Measurements from ENCODE around the gene GSTM4. TPM values are rescaled to one million over a fixed set of nuclear protein-coding genes. Genes with fewer than 3 reads are reported as not detected.
"Not testable (repeated sequence)": the region's sequence is repeated elsewhere in the genome, so short reads cannot be mapped to it uniquely, and the experiment has no call there.

The GSTM4 gene
- total and polyA plus RNA-seq, 5 donors from 2014 or later, result 2.2 to 31.4 (median 14.4) TPM

DNA sequence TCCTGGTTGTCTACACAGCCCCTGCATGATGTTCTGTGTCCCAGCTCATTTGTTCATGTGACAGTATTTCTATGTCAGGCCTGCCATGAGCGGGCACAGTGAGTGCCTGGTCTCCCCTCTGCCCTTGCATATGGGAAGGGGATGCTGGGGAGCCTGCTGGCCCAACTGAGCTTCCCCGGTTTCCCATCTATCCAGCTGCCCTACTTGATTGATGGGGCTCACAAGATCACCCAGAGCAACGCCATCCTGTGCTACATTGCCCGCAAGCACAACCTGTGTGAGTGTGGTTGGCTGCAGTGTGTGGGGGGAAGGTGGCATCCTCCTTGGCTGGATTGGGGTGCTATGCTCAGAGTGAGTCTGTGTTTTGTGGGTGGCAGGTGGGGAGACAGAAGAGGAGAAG lies 1.5 kb downstream of the GSTM4 start:
- Mint-ChIP-seq H3K27me3 (peaks cover 8% of the 10 kb centered on the region), H3K27ac (peak overlapping the region in 1 of 3 donors; percentile 1), H3K36me3 (no peaks in the 10 kb centered on the region)

DNA sequence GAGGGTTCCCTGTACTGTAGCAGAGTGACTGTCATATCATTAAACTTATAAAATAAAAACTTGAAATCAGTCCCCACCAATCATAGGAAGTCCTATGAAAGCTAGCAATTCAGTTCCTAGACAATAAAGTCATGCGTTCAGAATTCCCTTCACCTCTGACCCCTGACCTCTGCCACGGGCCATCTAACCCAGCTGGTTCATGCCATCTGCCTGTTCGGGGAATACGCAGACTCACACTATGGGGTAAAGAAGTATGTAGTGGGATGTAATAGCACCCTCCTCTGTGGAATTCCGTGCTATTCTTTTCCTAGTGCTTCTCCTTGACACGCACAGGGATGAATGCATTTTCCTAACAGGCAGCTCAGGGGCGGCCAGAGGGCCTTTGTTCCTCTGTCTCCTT lies 2.1 kb downstream of the GSTM4 start:
- peaks cover 6% of the 10 kb centered on the region for H3K27me3 Mint-ChIP-seq
- peak overlapping the region; percentile 56 to 89 (median 80) for H3K4me3 Mint-ChIP-seq
- no peak overlapping the region for H3K27ac ChIP-seq (ENCODE audit: insufficient read depth, low read length, poor library complexity, severe bottlenecking)
- DNase-seq (no peak), ATAC-seq (ENCODE audit: low read depth in 2 of 2) (no peak)
- H3K4me1 ChIP-seq (ENCODE audit: control insufficient read depth, insufficient read depth, low read length, poor library complexity, severe bottlenecking), result peaks cover 13% of the 10 kb centered on the region
- H3K27ac Mint-ChIP-seq, result peak overlapping the region in 1 of 3 donors; percentile 1
- H3K27me3 ChIP-seq (ENCODE audit: control insufficient read depth, insufficient read depth, low read length), result no peaks in the 10 kb centered on the region
- no peaks in the 10 kb centered on the region for H3K36me3 ChIP-seq (ENCODE audit: control insufficient read depth, insufficient read depth, low read length)
- H3K4me1 Mint-ChIP-seq, result peaks cover 0 to 17% (median 9%) of the 10 kb centered on the region in 4 donors
- peaks cover 0 to 1% (median 0%) of the 10 kb centered on the region in 7 donors for H3K9me3 Mint-ChIP-seq
- no peaks in the 10 kb centered on the region for H3K9me3 ChIP-seq (ENCODE audit: control insufficient read depth in 2 of 2, low read length in 2 of 2)
- H3K4me3 ChIP-seq (ENCODE audit: low read depth, low read length), result no peak overlapping the region
- H3K36me3 Mint-ChIP-seq, result no peaks in the 10 kb centered on the region

More for the DNA sequence above, 1.5 kb downstream of the GSTM4 start:
- peaks cover 3% of the 10 kb centered on the region for H3K27me3 ChIP-seq (ENCODE audit: control insufficient read depth, insufficient read depth, low read length)
- no peaks in the 10 kb centered on the region for H3K9me3 ChIP-seq (ENCODE audit: control insufficient read depth in 2 of 2, low read length in 2 of 2)
- H3K27ac ChIP-seq (ENCODE audit: insufficient read depth, low read length, poor library complexity, severe bottlenecking), result no peak overlapping the region
- Mint-ChIP-seq H3K4me1 (peaks cover 0 to 17% (median 10%) of the 10 kb centered on the region in 4 donors), H3K9me3 (peaks cover 0 to 1% (median 0%) of the 10 kb centered on the region in 7 donors), H3K4me3 (peak overlapping the region; percentile 56 to 98 (median 84))
- no peak for DNase-seq
- no peaks in the 10 kb centered on the region for H3K36me3 ChIP-seq (ENCODE audit: control insufficient read depth, insufficient read depth, low read length)
- no peak for ATAC-seq (ENCODE audit: low read depth in 2 of 2)
- peaks cover 13% of the 10 kb centered on the region for H3K4me1 ChIP-seq (ENCODE audit: control insufficient read depth, insufficient read depth, low read length, poor library complexity, severe bottlenecking)
- no peak overlapping the region for H3K4me3 ChIP-seq (ENCODE audit: low read depth, low read length)

DNA sequence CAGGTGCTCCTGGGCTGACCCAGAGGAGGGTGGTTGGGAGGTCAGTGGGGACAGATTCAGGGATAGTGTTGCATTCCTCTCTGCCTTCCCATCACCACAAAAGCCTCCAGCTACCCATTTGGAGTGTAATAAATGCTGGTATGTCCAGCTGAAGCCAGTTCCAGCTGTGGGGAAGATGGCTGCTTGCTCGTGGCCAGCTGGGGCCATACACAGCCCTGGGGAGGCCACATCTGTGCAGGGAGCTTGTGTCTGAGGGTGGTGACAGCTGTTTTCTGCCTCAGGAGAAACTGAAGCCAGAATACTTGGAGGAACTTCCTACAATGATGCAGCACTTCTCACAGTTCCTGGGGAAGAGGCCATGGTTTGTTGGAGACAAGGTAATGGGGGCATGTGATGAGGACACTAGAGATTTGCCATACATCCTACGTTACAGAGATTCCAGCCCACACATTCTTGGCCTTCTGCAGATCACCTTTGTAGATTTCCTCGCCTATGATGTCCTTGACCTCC lies 2.7 kb downstream of the GSTM4 start:
- ATAC-seq (ENCODE audit: low read depth in 2 of 2), result no peak
- Mint-ChIP-seq H3K9me3 (peaks cover 0 to 1% (median 0%) of the 10 kb centered on the region in 7 donors), H3K4me3 (peak overlapping the region in 1 of 4 donors; percentile 79), H3K36me3 (no peaks in the 10 kb centered on the region), H3K4me1 (peaks cover 0 to 17% (median 8%) of the 10 kb centered on the region in 4 donors), H3K27me3 (peaks cover under 1% of the 10 kb centered on the region), H3K27ac (no peak overlapping the region)
- Histone ChIP-seq H3K4me3 (ENCODE audit: low read depth, low read length) (no peak overlapping the region), H3K36me3 (ENCODE audit: control insufficient read depth, insufficient read depth, low read length) (no peaks in the 10 kb centered on the region), H3K27ac (ENCODE audit: insufficient read depth, low read length, poor library complexity, severe bottlenecking) (no peak overlapping the region), H3K9me3 (ENCODE audit: control insufficient read depth in 2 of 2, low read length in 2 of 2) (no peaks in the 10 kb centered on the region), H3K4me1 (ENCODE audit: control insufficient read depth, insufficient read depth, low read length, poor library complexity, severe bottlenecking) (peaks cover 13% of the 10 kb centered on the region), H3K27me3 (ENCODE audit: control insufficient read depth, insufficient read depth, low read length) (no peaks in the 10 kb centered on the region)
- DNase-seq, result no peak

DNA sequence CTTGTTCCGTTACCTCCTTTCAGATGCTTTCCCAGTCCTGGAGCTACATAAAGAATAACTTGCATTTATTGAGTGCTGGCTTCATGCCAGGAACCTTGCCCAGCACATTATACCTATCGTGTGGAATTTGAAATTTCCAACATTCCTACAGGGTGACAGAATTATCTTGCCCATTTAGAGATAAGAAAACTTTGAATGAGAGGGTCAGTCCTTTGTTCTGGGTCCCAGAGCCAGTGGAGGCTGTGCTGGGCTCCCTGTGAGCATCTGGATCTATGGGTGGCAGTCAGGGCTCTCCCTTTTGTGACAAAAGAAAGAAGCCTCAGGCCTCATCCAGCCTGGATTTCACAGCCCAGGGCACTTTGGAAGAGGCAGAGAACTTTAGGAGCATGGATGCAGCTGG lies 3.2 kb downstream of the GSTM4 start:
- Mint-ChIP-seq H3K27ac (no peak overlapping the region), H3K4me3 (peak overlapping the region in 1 of 4 donors; percentile 75), H3K27me3 (no peaks in the 10 kb centered on the region), H3K36me3 (no peaks in the 10 kb centered on the region), H3K4me1 (peaks cover 0 to 17% (median 8%) of the 10 kb centered on the region in 4 donors), H3K9me3 (peaks cover 0 to 1% (median 0%) of the 10 kb centered on the region in 7 donors)
- no peaks in the 10 kb centered on the region for H3K9me3 ChIP-seq (ENCODE audit: control insufficient read depth in 2 of 2, low read length in 2 of 2)
- no peak overlapping the region for H3K4me3 ChIP-seq (ENCODE audit: low read depth, low read length)
- no peak for ATAC-seq (ENCODE audit: low read depth in 2 of 2)
- no peak overlapping the region for H3K27ac ChIP-seq (ENCODE audit: insufficient read depth, low read length, poor library complexity, severe bottlenecking)
- H3K27me3 ChIP-seq (ENCODE audit: control insufficient read depth, insufficient read depth, low read length), result no peaks in the 10 kb centered on the region
- peaks cover 13% of the 10 kb centered on the region for H3K4me1 ChIP-seq (ENCODE audit: control insufficient read depth, insufficient read depth, low read length, poor library complexity, severe bottlenecking)
- no peak for DNase-seq
- H3K36me3 ChIP-seq (ENCODE audit: control insufficient read depth, insufficient read depth, low read length), result no peaks in the 10 kb centered on the region

DNA sequence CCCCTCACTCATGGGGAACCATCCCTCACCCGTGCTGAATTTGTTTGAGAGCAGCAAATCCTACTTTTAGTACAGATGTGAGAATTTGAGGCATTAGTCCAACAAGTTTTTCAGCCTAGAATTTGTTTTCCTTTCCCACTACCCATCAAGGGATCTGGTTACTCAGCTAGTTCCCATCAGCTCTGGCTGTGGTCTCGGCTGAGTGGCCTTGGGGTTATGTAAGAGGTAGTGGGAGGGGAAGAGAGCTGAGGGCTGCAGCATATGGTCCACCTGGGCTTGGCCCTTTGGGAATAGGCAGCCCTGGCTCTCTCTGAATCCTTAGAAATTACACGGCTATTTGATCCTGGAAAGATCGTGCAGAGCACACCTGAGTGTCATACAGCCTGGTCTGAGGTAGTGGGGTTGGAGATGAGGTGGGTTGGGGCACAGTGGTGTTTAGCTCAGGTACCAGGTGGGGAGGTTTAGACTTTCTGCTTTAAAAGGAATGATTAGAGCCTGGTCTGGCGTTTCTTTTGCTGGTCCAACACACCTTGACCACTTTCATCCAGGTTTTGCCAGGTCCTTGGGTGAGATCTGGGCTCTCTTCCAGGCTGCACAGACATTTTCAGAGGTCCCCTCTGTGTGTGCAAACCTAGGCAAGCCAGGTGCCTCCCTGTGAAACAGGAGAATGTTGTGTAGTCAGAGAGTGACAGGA lies 4.2 kb downstream of the GSTM4 start:
- Mint-ChIP-seq H3K36me3 (no peaks in the 10 kb centered on the region), H3K9me3 (peaks cover 0 to 1% (median 0%) of the 10 kb centered on the region in 7 donors), H3K27ac (peak overlapping the region in 1 of 3 donors; percentile 32), H3K4me1 (peaks cover 0 to 14% (median 3%) of the 10 kb centered on the region in 4 donors), H3K27me3 (no peaks in the 10 kb centered on the region), H3K4me3 (no peak overlapping the region)
- Histone ChIP-seq H3K36me3 (ENCODE audit: control insufficient read depth, insufficient read depth, low read length) (no peaks in the 10 kb centered on the region), H3K27ac (ENCODE audit: insufficient read depth, low read length, poor library complexity, severe bottlenecking) (no peak overlapping the region), H3K9me3 (ENCODE audit: control insufficient read depth in 2 of 2, low read length in 2 of 2) (no peaks in the 10 kb centered on the region), H3K4me1 (ENCODE audit: control insufficient read depth, insufficient read depth, low read length, poor library complexity, severe bottlenecking) (peaks cover 12% of the 10 kb centered on the region), H3K4me3 (ENCODE audit: low read depth, low read length) (no peak overlapping the region), H3K27me3 (ENCODE audit: control insufficient read depth, insufficient read depth, low read length) (no peaks in the 10 kb centered on the region)
- ATAC-seq (ENCODE audit: low read depth in 2 of 2) (no peak), DNase-seq (no peak)

DNA sequence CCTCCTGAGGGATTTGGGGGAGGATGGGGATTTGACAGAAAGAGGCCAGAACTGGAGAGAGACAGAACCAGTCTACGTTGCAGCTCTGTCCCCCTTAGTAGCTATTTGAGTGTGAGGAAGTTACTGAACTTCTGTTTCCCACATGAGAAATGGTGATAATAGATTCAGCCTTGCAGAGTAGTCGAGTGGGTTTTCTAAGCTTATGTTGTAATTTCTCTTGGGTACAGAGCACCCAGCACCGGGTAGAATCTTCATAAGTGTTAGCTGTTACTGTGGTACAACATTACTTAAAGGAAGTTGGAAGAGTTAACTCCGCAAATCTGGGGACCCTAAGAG lies 4.8 kb downstream of the GSTM4 start:
- ATAC-seq (ENCODE audit: low read depth in 2 of 2); H3K27ac ChIP-seq (ENCODE audit: insufficient read depth, low read length, poor library complexity, severe bottlenecking); H3K27ac Mint-ChIP-seq; H3K36me3 Mint-ChIP-seq; H3K27me3 Mint-ChIP-seq; H3K4me3 ChIP-seq (ENCODE audit: low read depth, low read length); H3K27me3 ChIP-seq (ENCODE audit: control insufficient read depth, insufficient read depth, low read length); H3K36me3 ChIP-seq (ENCODE audit: control insufficient read depth, insufficient read depth, low read length); H3K4me3 Mint-ChIP-seq; DNase-seq; H3K9me3 ChIP-seq (ENCODE audit: control insufficient read depth in 2 of 2, low read length in 2 of 2); H3K9me3 Mint-ChIP-seq; H3K4me1 ChIP-seq (ENCODE audit: control insufficient read depth, insufficient read depth, low read length, poor library complexity, severe bottlenecking); H3K4me1 Mint-ChIP-seq: not testable (repeated sequence)

DNA sequence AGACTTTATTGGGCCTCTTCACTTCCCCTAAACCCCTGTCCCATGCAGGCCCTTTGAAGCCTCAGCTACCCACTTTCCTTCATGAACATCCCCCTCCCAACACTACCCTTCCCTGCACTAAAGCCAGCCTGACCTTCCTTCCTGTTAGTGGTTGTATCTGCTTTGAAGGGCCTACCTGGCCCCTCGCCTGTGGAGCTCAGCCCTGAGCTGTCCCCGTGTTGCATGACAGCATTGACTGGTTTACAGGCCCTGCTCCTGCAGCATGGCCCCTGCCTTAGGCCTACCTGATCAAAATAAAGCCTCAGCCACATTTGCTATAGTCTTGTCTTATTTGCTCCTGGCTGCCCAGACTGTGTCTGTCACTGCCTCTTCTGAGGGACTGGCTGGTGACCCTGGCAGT lies 5.5 kb downstream of the GSTM4 start:
- ATAC-seq (ENCODE audit: low read depth in 2 of 2) (no peak), DNase-seq (no peak)
- Mint-ChIP-seq H3K4me3 (no peak overlapping the region), H3K36me3 (no peaks in the 10 kb centered on the region), H3K9me3 (peaks cover 0 to 1% (median 0%) of the 10 kb centered on the region in 7 donors), H3K27me3 (no peaks in the 10 kb centered on the region), H3K27ac (peak overlapping the region in 1 of 3 donors; percentile 90), H3K4me1 (peaks cover 0 to 3% (median 0%) of the 10 kb centered on the region in 4 donors)
- H3K4me1 ChIP-seq (ENCODE audit: control insufficient read depth, insufficient read depth, low read length, poor library complexity, severe bottlenecking), result peaks cover 3% of the 10 kb centered on the region
- no peaks in the 10 kb centered on the region for H3K27me3 ChIP-seq (ENCODE audit: control insufficient read depth, insufficient read depth, low read length)
- no peak overlapping the region for H3K4me3 ChIP-seq (ENCODE audit: low read depth, low read length)
- no peak overlapping the region for H3K27ac ChIP-seq (ENCODE audit: insufficient read depth, low read length, poor library complexity, severe bottlenecking)
- H3K36me3 ChIP-seq (ENCODE audit: control insufficient read depth, insufficient read depth, low read length), result no peaks in the 10 kb centered on the region
- no peaks in the 10 kb centered on the region for H3K9me3 ChIP-seq (ENCODE audit: control insufficient read depth in 2 of 2, low read length in 2 of 2)

DNA sequence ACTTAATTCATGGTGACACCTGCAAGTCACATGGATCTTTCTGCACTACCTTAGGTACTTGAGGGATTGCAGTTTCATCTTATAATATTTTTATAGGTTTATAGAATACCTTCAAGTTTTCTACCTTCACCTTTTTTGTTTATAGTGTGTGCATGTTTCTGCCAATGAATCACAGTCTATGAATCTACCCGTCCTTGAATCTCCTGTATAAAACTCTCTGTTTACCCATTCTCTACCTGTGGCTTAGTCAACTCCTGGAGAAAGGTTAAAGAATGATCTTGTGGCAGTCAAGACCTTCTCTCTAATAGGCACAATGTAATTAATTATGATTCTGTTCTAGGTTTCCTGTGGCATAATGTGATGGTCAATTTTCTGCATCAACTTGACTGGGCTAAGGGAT lies 8.8 kb downstream of the GSTM4 start:
- no peaks in the 10 kb centered on the region for H3K27me3 Mint-ChIP-seq
- Histone ChIP-seq H3K36me3 (ENCODE audit: control insufficient read depth, insufficient read depth, low read length) (no peaks in the 10 kb centered on the region), H3K9me3 (ENCODE audit: control insufficient read depth in 2 of 2, low read length in 2 of 2) (no peaks in the 10 kb centered on the region), H3K4me1 (ENCODE audit: control insufficient read depth, insufficient read depth, low read length, poor library complexity, severe bottlenecking) (peaks cover 10% of the 10 kb centered on the region), H3K27ac (ENCODE audit: insufficient read depth, low read length, poor library complexity, severe bottlenecking) (no peak overlapping the region), H3K27me3 (ENCODE audit: control insufficient read depth, insufficient read depth, low read length) (no peaks in the 10 kb centered on the region), H3K4me3 (ENCODE audit: low read depth, low read length) (no peak overlapping the region)
- no peak overlapping the region for H3K4me3 Mint-ChIP-seq
- H3K27ac Mint-ChIP-seq, result no peak overlapping the region
- no peak for DNase-seq
- no peaks in the 10 kb centered on the region for H3K36me3 Mint-ChIP-seq
- ATAC-seq (ENCODE audit: low read depth in 2 of 2), result no peak
- peaks cover 0 to 1% (median 0%) of the 10 kb centered on the region in 7 donors for H3K9me3 Mint-ChIP-seq
- peaks cover 5 to 18% (median 9%) of the 10 kb centered on the region in 4 donors for H3K4me1 Mint-ChIP-seq

Measured in CD4-positive, CD25-positive, alpha-beta regulatory T cell (primary cell).